ENCODE data around the gene DAP. TPM values are rescaled to one million over a fixed set of nuclear protein-coding genes. Genes with fewer than 3 reads are reported as not detected.

The DAP gene, protein sequence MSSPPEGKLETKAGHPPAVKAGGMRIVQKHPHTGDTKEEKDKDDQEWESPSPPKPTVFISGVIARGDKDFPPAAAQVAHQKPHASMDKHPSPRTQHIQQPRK
- polyA plus RNA-seq: 100 to 1,000 TPM in 3 of 4 donors, 10 to 100 TPM in 1; 81.2 to 203 (median 142) TPM
- long read RNA-seq, donor 1, transcript DAP-201 (4 exons, 2,339 nt): major isoform, 49 of 56 reads
- long read RNA-seq, donor 1, partial matches to known transcripts: 5 of 56 reads
- long read RNA-seq, donor 1, other reads (novel, unspliced or antisense): 0 of 56 reads
- long read RNA-seq, donor 2, transcript DAP-201 (4 exons, 2,339 nt): major isoform, 13 of 15 reads
- long read RNA-seq, donor 2, partial matches to known transcripts: 0 of 15 reads
- long read RNA-seq, donor 2, other reads (novel, unspliced or antisense): 0 of 15 reads
- long read RNA-seq, donor 3, transcript DAP-201 (4 exons, 2,339 nt): major isoform, 22 of 24 reads
- long read RNA-seq, donor 3, partial matches to known transcripts: 0 of 24 reads
- long read RNA-seq, donor 3, other reads (novel, unspliced or antisense): 0 of 24 reads
- long read RNA-seq, donor 4: 0 reads
- long read RNA-seq, donor 5, transcript DAP-201 (4 exons, 2,339 nt): major isoform, 6 of 7 reads
- long read RNA-seq, donor 5, partial matches to known transcripts: 0 of 7 reads
- long read RNA-seq, donor 5, other reads (novel, unspliced or antisense): 0 of 7 reads
- long read RNA-seq, donor 6, transcript DAP-201 (4 exons, 2,339 nt): major isoform, 28 of 29 reads
- long read RNA-seq, donor 6, partial matches to known transcripts: 0 of 29 reads
- long read RNA-seq, donor 6, other reads (novel, unspliced or antisense): 0 of 29 reads
- long read RNA-seq, donor 7, transcript DAP-201 (4 exons, 2,339 nt): major isoform, 43 of 45 reads
- long read RNA-seq, donor 7, partial matches to known transcripts: 0 of 45 reads
- long read RNA-seq, donor 7, other reads (novel, unspliced or antisense): 0 of 45 reads
- long read RNA-seq, donor 8, partial matches to known transcripts: 0 of 5 reads
- long read RNA-seq, donor 8, other reads (novel, unspliced or antisense): 0 of 5 reads
- long read RNA-seq, donor 9, transcript DAP-201 (4 exons, 2,339 nt): major isoform, 8 of 9 reads
- long read RNA-seq, donor 9, partial matches to known transcripts: 0 of 9 reads
- long read RNA-seq, donor 9, other reads (novel, unspliced or antisense): 0 of 9 reads
- long read RNA-seq, donor 10, transcript DAP-201 (4 exons, 2,339 nt): major isoform, 28 of 40 reads
- long read RNA-seq, donor 10, partial matches to known transcripts: 6 of 40 reads
- long read RNA-seq, donor 10, other reads (novel, unspliced or antisense): 0 of 40 reads

DNA sequence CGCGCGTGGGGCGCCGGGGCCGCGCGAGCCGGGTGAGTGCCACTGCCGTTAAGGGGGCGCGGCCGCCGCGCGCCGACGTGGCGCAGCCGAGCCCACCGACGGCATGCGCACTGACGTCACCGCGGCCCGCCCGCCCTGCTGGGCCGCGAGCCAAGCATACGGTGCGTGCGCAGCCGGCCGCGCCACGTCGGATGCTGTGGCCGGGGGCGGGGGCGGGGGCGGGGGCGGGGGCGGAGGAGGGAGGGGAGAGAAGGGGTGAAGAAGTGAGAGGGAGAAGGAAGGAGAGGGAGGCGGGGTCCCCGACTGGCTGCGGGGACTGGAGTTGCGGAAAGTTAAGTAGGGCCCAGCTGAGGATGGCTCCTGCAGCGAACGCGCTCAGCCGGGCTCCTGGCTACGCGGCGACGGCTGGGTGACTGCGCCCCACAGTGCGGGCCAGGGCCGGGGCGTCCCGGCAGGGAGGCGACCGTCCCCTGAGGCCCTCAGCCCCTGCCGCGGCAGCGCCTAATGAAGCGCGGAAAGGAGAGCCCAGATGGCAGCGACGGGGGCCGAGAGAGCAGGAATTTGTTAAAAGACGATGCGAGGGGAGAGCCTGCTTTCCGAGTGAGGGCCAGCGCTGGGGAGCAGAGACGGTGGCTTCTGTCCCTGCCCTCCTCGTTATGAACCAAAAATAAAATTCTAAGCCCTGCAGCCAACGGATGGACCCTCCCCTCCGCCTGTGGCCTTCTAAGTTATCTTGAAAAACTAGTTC, at the start of gene DAP:
DAP (minus strand) TSS at position 50 of the 748 bp plus-strand sequence. CDS start 166 bp downstream, outside the sequence.
- Histone ChIP-seq H3K4me1 (ENCODE audit: control insufficient read depth in 3 of 3, insufficient read depth in 2 of 3, low read depth in 1 of 3, low read length in 2 of 3) (peaks cover 3 to 16% (median 8%) of the 10 kb centered on the region in 3 donors), H3K9me3 (ENCODE audit: control insufficient read depth in 2 of 2, insufficient read depth in 1 of 2, low read depth in 1 of 2, low read length in 1 of 2) (no peaks in the 10 kb centered on the region), H3K27me3 (ENCODE audit: control insufficient read depth in 3 of 3, insufficient read depth in 3 of 3, low read length in 3 of 3) (no peaks in the 10 kb centered on the region), H3K36me3 (ENCODE audit: control insufficient read depth in 3 of 3, insufficient read depth in 2 of 3, low read depth in 1 of 3, low read length in 3 of 3) (peaks cover 0 to 14% (median 0%) of the 10 kb centered on the region in 3 donors), H3K4me3 (ENCODE audit: low read depth in 1 of 3, low read length in 3 of 3) (peak within 1 kb of the TSS; percentile 58 to 98 (median 78)), H3K27ac (ENCODE audit: low read depth in 1 of 3, low read length in 2 of 3) (peak within 1 kb of the TSS; percentile 95 to 98 (median 97))
- whole genome bisulfite sequencing, 3 donors: 1 to 2% (median 1%) methylated on average over 34 to 78 of the region's 79 CpGs
- DNase-seq (peak; percentile 84 to 96), FAIRE-seq (no peak)

- no peaks in the 10 kb centered on the region for H3K36me3 ChIP-seq (ENCODE audit: control insufficient read depth in 3 of 3, insufficient read depth in 2 of 3, low read depth in 1 of 3, low read length in 3 of 3)
- WGBS, 3 donors: 62 to 75% (median 62%) methylated on average over 3 of the region's 3 CpGs
- no peak overlapping the region for H3K27ac ChIP-seq (ENCODE audit: low read depth in 1 of 3, low read length in 2 of 3)
- no peaks in the 10 kb centered on the region for H3K9me3 ChIP-seq (ENCODE audit: control insufficient read depth in 2 of 2, insufficient read depth in 1 of 2, low read depth in 1 of 2, low read length in 1 of 2)
- DNase-seq (no peak), FAIRE-seq (no peak)
- peaks cover 0 to 4% (median 0%) of the 10 kb centered on the region in 3 donors for H3K27me3 ChIP-seq (ENCODE audit: control insufficient read depth in 3 of 3, insufficient read depth in 3 of 3, low read length in 3 of 3)
- H3K4me3 ChIP-seq (ENCODE audit: low read depth in 1 of 3, low read length in 3 of 3): no peak overlapping the region
- no peaks in the 10 kb centered on the region for H3K4me1 ChIP-seq (ENCODE audit: control insufficient read depth in 3 of 3, insufficient read depth in 2 of 3, low read depth in 1 of 3, low read length in 2 of 3)
These were observed 47.6 kb upstream of the DAP start for GRCh38 chr5:10808347-10809226.

DNA sequence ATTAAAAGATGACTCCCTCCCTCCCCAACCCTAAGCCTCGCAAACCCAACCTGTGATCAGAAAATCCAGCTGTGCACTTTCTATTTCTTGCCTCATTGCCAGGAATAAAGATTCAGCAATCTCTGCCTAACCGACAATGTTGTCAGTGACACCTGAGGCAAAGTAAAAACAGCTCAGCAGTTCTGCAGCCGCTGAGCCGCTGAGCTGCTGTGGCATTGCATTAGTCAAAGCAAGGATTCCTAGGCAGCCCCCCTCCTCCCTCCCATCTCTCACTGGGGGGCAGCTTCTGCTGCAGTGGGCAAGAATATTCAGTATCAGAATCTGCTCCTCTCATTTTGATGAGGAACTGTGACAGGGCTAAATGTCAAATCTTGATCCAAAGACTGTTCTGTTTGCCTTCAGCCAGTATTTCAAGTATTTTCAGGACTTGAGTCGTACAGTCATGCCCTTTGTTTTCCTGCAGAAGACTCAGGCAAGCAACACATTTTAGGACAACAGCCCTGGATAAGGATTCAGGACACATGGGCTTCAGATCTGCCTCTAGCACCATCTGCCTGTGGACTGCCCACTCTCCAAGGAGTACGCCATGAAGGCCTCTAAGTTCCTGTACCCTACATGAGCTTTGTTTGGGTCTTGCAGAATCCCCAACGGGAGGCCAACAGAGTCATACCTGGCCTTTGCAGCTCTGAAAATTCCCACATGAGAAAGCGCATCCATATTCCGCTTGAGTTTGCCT, 41.1 kb upstream of the DAP start:
- H3K9me3 ChIP-seq (ENCODE audit: control insufficient read depth in 2 of 2, insufficient read depth in 1 of 2, low read depth in 1 of 2, low read length in 1 of 2): no peaks in the 10 kb centered on the region
- no peak overlapping the region for H3K27ac ChIP-seq (ENCODE audit: low read depth in 1 of 3, low read length in 2 of 3)
- WGBS, 3 donors: 70 to 77% (median 74%) methylated on average over 9 of the region's 9 CpGs
- H3K27me3 ChIP-seq (ENCODE audit: control insufficient read depth in 3 of 3, insufficient read depth in 3 of 3, low read length in 3 of 3): peaks cover 0 to 4% (median 2%) of the 10 kb centered on the region in 3 donors
- FAIRE-seq (no peak), DNase-seq (no peak)
- H3K4me1 ChIP-seq (ENCODE audit: control insufficient read depth in 3 of 3, insufficient read depth in 2 of 3, low read depth in 1 of 3, low read length in 2 of 3): no peaks in the 10 kb centered on the region
- H3K4me3 ChIP-seq (ENCODE audit: low read depth in 1 of 3, low read length in 3 of 3): no peak overlapping the region
- no peaks in the 10 kb centered on the region for H3K36me3 ChIP-seq (ENCODE audit: control insufficient read depth in 3 of 3, insufficient read depth in 2 of 3, low read depth in 1 of 3, low read length in 3 of 3)

DNA sequence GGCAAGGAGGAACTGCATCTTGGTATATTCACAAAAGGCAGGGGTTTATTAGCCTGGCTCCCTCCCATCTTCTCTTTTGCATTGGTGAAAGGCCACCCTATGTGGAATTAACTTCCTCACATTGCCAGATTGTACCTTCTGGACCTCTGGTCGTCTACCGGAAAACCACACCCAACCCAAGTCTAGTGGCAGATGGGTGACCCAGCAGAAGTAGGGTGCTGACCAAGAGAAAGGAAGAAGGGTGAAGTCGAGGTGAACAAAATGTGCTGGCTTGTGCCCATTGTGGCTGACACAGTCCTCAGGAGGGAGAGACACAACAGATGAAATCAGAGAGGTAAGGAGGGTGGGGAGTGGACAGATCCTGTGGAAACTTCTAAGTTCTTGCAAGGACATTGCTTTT, 39.8 kb upstream of the DAP start:
- FAIRE-seq: no peak
- H3K27ac ChIP-seq (ENCODE audit: low read depth in 1 of 3, low read length in 2 of 3): no peak overlapping the region
- no peaks in the 10 kb centered on the region for H3K36me3 ChIP-seq (ENCODE audit: control insufficient read depth in 3 of 3, insufficient read depth in 2 of 3, low read depth in 1 of 3, low read length in 3 of 3)
- H3K9me3 ChIP-seq (ENCODE audit: control insufficient read depth in 2 of 2, insufficient read depth in 1 of 2, low read depth in 1 of 2, low read length in 1 of 2): no peaks in the 10 kb centered on the region
- no peaks in the 10 kb centered on the region for H3K4me1 ChIP-seq (ENCODE audit: control insufficient read depth in 3 of 3, insufficient read depth in 2 of 3, low read depth in 1 of 3, low read length in 2 of 3)
- H3K27me3 ChIP-seq (ENCODE audit: control insufficient read depth in 3 of 3, insufficient read depth in 3 of 3, low read length in 3 of 3): peaks cover 0 to 4% (median 2%) of the 10 kb centered on the region in 3 donors
- 63 to 76% (median 65%) methylated on average over 3 of the region's 3 CpGs for WGBS, 3 donors
- H3K4me3 ChIP-seq (ENCODE audit: low read depth in 1 of 3, low read length in 3 of 3): no peak overlapping the region
- no peak for DNase-seq

GRCh38 chr5:10797261-10797660, 36.2 kb upstream of the DAP start:
- Histone ChIP-seq H3K9me3 (ENCODE audit: control insufficient read depth in 2 of 2, insufficient read depth in 1 of 2, low read depth in 1 of 2, low read length in 1 of 2) (no peaks in the 10 kb centered on the region), H3K36me3 (ENCODE audit: control insufficient read depth in 3 of 3, insufficient read depth in 2 of 3, low read depth in 1 of 3, low read length in 3 of 3) (no peaks in the 10 kb centered on the region), H3K27me3 (ENCODE audit: control insufficient read depth in 3 of 3, insufficient read depth in 3 of 3, low read length in 3 of 3) (peaks cover 0 to 2% (median 0%) of the 10 kb centered on the region in 3 donors), H3K4me3 (ENCODE audit: low read depth in 1 of 3, low read length in 3 of 3) (no peak overlapping the region), H3K27ac (ENCODE audit: low read depth in 1 of 3, low read length in 2 of 3) (no peak overlapping the region), H3K4me1 (ENCODE audit: control insufficient read depth in 3 of 3, insufficient read depth in 2 of 3, low read depth in 1 of 3, low read length in 2 of 3) (no peaks in the 10 kb centered on the region)
- FAIRE-seq (no peak), DNase-seq (no peak)
- 46 to 67% (median 49%) methylated on average over 3 of the region's 3 CpGs for WGBS, 3 donors

- Histone ChIP-seq H3K27me3 (ENCODE audit: control insufficient read depth in 3 of 3, insufficient read depth in 3 of 3, low read length in 3 of 3) (no peaks in the 10 kb centered on the region), H3K4me3 (ENCODE audit: low read depth in 1 of 3, low read length in 3 of 3) (no peak overlapping the region), H3K36me3 (ENCODE audit: control insufficient read depth in 3 of 3, insufficient read depth in 2 of 3, low read depth in 1 of 3, low read length in 3 of 3) (no peaks in the 10 kb centered on the region), H3K4me1 (ENCODE audit: control insufficient read depth in 3 of 3, insufficient read depth in 2 of 3, low read depth in 1 of 3, low read length in 2 of 3) (no peaks in the 10 kb centered on the region), H3K27ac (ENCODE audit: low read depth in 1 of 3, low read length in 2 of 3) (no peak overlapping the region), H3K9me3 (ENCODE audit: control insufficient read depth in 2 of 2, insufficient read depth in 1 of 2, low read depth in 1 of 2, low read length in 1 of 2) (no peaks in the 10 kb centered on the region)
- WGBS, 3 donors: 69 to 78% (median 75%) methylated on average over 6 of the region's 6 CpGs
- FAIRE-seq (no peak), DNase-seq (no peak)
These were observed 32.8 kb upstream of the DAP start for GRCh38 chr5:10793785-10794184.

All from small intestine (tissue), 16 donors.